ENCODE measurements around the gene OTOF. TPM values are rescaled to one million over a fixed set of nuclear protein-coding genes. Genes with fewer than 3 reads are reported as not detected.

Gene OTOF
- total and polyA plus RNA-seq, 2 experiments from 2014 or later: 0.21 to 0.23 TPM

DNA sequence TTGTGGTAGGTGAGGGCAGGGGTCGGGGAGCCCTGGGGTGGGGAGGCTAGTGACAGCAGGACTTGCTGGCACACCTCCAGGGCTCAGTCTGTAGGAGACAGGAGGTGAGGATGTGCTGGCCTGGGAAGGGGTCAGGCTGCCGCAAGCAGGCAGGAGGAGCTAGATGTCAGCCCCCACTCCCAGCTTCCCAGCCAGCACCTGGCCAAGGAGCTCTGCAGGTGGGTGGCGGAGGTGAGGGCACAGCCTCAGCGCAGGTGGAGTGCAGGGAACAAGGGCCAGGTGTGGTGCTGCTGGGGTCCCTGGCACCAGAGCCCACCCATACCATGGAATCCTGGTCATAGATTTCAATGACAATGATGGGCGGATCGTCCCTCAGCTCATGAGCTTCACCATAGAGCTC, 2.9 kb downstream of the OTOF start:
- TF ChIP-seq EZH2phosphoT487 (IDR thresholded peaks at IDR 0.05; ENCODE audit: unreplicated experiment): no peak
- no peak for TF ChIP-seq NANOG (IDR thresholded peaks at IDR 0.05; ENCODE audit: borderline replicate concordance)
- TF ChIP-seq, protein P1, sequence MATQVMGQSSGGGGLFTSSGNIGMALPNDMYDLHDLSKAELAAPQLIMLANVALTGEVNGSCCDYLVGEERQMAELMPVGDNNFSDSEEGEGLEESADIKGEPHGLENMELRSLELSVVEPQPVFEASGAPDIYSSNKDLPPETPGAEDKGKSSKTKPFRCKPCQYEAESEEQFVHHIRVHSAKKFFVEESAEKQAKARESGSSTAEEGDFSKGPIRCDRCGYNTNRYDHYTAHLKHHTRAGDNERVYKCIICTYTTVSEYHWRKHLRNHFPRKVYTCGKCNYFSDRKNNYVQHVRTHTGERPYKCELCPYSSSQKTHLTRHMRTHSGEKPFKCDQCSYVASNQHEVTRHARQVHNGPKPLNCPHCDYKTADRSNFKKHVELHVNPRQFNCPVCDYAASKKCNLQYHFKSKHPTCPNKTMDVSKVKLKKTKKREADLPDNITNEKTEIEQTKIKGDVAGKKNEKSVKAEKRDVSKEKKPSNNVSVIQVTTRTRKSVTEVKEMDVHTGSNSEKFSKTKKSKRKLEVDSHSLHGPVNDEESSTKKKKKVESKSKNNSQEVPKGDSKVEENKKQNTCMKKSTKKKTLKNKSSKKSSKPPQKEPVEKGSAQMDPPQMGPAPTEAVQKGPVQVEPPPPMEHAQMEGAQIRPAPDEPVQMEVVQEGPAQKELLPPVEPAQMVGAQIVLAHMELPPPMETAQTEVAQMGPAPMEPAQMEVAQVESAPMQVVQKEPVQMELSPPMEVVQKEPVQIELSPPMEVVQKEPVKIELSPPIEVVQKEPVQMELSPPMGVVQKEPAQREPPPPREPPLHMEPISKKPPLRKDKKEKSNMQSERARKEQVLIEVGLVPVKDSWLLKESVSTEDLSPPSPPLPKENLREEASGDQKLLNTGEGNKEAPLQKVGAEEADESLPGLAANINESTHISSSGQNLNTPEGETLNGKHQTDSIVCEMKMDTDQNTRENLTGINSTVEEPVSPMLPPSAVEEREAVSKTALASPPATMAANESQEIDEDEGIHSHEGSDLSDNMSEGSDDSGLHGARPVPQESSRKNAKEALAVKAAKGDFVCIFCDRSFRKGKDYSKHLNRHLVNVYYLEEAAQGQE (IDR thresholded peaks at IDR 0.05; ENCODE audit: unreplicated experiment): no peak
- TF ChIP-seq, protein P2, sequence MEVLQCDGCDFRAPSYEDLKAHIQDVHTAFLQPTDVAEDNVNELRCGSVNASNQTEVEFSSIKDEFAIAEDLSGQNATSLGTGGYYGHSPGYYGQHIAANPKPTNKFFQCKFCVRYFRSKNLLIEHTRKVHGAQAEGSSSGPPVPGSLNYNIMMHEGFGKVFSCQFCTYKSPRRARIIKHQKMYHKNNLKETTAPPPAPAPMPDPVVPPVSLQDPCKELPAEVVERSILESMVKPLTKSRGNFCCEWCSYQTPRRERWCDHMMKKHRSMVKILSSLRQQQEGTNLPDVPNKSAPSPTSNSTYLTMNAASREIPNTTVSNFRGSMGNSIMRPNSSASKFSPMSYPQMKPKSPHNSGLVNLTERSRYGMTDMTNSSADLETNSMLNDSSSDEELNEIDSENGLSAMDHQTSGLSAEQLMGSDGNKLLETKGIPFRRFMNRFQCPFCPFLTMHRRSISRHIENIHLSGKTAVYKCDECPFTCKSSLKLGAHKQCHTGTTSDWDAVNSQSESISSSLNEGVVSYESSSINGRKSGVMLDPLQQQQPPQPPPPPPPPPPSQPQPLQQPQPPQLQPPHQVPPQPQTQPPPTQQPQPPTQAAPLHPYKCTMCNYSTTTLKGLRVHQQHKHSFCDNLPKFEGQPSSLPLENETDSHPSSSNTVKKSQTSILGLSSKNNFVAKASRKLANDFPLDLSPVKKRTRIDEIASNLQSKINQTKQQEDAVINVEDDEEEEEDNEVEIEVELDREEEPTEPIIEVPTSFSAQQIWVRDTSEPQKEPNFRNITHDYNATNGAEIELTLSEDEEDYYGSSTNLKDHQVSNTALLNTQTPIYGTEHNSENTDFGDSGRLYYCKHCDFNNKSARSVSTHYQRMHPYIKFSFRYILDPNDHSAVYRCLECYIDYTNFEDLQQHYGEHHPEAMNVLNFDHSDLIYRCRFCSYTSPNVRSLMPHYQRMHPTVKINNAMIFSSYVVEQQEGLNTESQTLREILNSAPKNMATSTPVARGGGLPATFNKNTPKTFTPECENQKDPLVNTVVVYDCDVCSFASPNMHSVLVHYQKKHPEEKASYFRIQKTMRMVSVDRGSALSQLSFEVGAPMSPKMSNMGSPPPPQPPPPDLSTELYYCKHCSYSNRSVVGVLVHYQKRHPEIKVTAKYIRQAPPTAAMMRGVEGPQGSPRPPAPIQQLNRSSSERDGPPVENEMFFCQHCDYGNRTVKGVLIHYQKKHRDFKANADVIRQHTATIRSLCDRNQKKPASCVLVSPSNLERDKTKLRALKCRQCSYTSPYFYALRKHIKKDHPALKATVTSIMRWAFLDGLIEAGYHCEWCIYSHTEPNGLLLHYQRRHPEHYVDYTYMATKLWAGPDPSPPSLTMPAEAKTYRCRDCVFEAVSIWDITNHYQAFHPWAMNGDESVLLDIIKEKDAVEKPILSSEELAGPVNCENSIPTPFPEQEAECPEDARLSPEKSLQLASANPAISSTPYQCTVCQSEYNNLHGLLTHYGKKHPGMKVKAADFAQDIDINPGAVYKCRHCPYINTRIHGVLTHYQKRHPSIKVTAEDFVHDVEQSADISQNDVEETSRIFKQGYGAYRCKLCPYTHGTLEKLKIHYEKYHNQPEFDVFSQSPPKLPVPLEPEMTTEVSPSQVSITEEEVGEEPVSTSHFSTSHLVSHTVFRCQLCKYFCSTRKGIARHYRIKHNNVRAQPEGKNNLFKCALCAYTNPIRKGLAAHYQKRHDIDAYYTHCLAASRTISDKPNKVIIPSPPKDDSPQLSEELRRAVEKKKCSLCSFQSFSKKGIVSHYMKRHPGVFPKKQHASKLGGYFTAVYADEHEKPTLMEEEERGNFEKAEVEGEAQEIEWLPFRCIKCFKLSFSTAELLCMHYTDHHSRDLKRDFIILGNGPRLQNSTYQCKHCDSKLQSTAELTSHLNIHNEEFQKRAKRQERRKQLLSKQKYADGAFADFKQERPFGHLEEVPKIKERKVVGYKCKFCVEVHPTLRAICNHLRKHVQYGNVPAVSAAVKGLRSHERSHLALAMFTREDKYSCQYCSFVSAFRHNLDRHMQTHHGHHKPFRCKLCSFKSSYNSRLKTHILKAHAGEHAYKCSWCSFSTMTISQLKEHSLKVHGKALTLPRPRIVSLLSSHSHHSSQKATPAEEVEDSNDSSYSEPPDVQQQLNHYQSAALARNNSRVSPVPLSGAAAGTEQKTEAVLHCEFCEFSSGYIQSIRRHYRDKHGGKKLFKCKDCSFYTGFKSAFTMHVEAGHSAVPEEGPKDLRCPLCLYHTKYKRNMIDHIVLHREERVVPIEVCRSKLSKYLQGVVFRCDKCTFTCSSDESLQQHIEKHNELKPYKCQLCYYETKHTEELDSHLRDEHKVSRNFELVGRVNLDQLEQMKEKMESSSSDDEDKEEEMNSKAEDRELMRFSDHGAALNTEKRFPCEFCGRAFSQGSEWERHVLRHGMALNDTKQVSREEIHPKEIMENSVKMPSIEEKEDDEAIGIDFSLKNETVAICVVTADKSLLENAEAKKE (CRISPR knock-in tag; IDR thresholded peaks at IDR 0.05): no peak
- TF ChIP-seq ZNF331 (CRISPR knock-in tag; IDR thresholded peaks at IDR 0.05; ENCODE audit: low read depth): no peak
- no peak for TF ChIP-seq JUNB (IDR thresholded peaks at IDR 0.05; ENCODE audit: unreplicated experiment)
- TF ChIP-seq STAT1 (IDR thresholded peaks at IDR 0.05; ENCODE audit: unreplicated experiment): no peak
- no peak for TF ChIP-seq EZH2 (IDR thresholded peaks at IDR 0.05; ENCODE audit: low read depth, unreplicated experiment)
- TF ChIP-seq, protein P3, sequence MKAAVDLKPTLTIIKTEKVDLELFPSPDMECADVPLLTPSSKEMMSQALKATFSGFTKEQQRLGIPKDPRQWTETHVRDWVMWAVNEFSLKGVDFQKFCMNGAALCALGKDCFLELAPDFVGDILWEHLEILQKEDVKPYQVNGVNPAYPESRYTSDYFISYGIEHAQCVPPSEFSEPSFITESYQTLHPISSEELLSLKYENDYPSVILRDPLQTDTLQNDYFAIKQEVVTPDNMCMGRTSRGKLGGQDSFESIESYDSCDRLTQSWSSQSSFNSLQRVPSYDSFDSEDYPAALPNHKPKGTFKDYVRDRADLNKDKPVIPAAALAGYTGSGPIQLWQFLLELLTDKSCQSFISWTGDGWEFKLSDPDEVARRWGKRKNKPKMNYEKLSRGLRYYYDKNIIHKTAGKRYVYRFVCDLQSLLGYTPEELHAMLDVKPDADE (IDR thresholded peaks at IDR 0.05): no peak
- no peak for TF ChIP-seq CREB1 (CRISPR knock-in tag; IDR thresholded peaks at IDR 0.05; ENCODE audit: low read depth)
- no peak for TF ChIP-seq POLR2AphosphoS5 (IDR thresholded peaks at IDR 0.05; ENCODE audit: low read depth)
- TF ChIP-seq, protein P4, sequence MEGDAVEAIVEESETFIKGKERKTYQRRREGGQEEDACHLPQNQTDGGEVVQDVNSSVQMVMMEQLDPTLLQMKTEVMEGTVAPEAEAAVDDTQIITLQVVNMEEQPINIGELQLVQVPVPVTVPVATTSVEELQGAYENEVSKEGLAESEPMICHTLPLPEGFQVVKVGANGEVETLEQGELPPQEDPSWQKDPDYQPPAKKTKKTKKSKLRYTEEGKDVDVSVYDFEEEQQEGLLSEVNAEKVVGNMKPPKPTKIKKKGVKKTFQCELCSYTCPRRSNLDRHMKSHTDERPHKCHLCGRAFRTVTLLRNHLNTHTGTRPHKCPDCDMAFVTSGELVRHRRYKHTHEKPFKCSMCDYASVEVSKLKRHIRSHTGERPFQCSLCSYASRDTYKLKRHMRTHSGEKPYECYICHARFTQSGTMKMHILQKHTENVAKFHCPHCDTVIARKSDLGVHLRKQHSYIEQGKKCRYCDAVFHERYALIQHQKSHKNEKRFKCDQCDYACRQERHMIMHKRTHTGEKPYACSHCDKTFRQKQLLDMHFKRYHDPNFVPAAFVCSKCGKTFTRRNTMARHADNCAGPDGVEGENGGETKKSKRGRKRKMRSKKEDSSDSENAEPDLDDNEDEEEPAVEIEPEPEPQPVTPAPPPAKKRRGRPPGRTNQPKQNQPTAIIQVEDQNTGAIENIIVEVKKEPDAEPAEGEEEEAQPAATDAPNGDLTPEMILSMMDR (conservative IDR thresholded peaks at IDR 0.05; ENCODE audit: low read depth in 2 of 2): no peak
- TF ChIP-seq ZNF114 (CRISPR knock-in tag; IDR thresholded peaks at IDR 0.05): no peak
- no peaks in the 10 kb centered on the region for H3K36me3 ChIP-seq (ENCODE audit: insufficient read depth)
- no peak overlapping the region for H2AFZ ChIP-seq
- Mint-ChIP-seq H3K4me1 (peaks cover 4% of the 10 kb centered on the region), H3K9me3 (no peaks in the 10 kb centered on the region), H3K4me3 (no peak overlapping the region), H3K27ac (no peak overlapping the region), H3K27me3 (ENCODE audit: insufficient read depth, low read depth, poor library complexity) (peaks cover 16% of the 10 kb centered on the region), H3K36me3 (ENCODE audit: low read depth) (no peaks in the 10 kb centered on the region)
- no peaks in the 10 kb centered on the region for H3K9me2 ChIP-seq (ENCODE audit: insufficient read depth)
- H3K4me1 ChIP-seq (ENCODE audit: insufficient read depth): peaks cover 7% of the 10 kb centered on the region; the same call in 1 of the 2 replicates
- H3K27ac ChIP-seq (ENCODE audit: low read depth): no peak overlapping the region
- DNase-seq (ENCODE audit: low spot score) (no peak), ATAC-seq (no peak)
- no peaks in the 10 kb centered on the region for H4K20me1 ChIP-seq (replicated peaks; ENCODE audit: insufficient read depth)
- no peak overlapping the region for H3K4me2 ChIP-seq
- H3F3A ChIP-seq (replicated peaks; ENCODE audit: low read depth): 0 out of 2 replicates have a peak, but pooled peaks cover 6% of the 10 kb centered on the region
- no peaks in the 10 kb centered on the region for H3K79me2 ChIP-seq (replicated peaks; ENCODE audit: insufficient read depth)
- no peak overlapping the region for H3K4me3 ChIP-seq
- no peaks in the 10 kb centered on the region for H3K27me3 ChIP-seq (ENCODE audit: insufficient read depth)

Data from GM23338 (cell line).